ENCODE data around the gene CCDC187.

Gene CCDC187

DNA sequence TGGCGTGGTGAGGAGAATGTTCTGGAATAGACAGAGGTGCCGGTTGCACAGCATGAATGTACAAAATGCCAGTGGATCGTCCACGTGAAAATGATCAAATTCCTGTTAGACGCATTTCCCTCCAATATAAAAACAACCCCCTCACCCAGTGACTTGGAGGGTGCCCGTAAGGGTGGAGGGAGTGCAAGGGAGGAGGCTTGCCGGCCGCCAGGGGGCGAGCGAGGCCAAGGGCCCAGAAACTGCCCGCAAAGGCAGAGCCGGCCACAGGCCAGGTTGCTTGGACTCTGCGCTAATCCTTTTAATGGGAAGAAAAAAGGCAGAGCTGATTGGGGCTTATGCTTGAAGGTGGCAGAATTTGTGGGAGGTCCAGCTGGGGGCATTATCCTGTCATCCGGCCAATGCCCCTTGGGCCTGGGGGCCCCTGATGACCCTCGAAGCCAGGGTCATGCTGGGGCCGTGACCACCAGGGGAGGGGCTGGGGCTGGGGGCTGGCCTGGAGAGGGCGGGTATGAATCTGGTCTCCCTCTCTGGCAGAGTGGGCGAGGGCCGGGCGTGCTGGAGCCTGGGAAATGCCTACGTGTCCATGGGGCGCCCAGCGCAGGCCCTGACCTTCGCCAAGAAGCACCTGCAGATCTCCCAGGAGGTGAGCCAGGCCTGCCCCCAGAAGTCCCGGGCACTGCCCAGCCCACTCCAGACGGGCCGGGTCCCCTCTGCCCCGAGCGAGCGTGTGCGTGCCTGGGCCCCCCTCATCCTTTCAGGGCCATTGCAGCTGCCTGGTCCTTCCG, 35.5 kb upstream of the CCDC187 start:
- peak; percentile 66 for DNase-seq (ENCODE audit: low spot score)

DNA sequence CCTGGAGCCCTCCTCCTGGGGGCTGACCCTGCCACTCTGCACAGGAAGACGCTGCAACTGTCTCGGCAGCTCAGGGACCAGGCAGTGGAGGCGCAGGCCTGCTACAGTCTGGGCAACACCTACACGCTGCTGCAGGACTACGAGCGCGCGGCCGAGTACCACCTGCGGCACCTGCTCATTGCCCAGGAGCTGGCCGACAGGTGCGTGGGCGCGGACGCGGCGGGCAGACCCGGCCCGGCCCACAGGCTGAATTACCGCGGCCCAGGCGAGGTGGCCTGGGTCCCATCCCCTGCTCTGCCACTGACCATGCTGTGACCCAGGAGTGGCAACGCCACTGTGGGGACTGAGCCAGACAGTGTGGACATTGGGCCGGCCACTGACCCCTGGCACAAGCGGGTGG, 34.6 kb upstream of the CCDC187 start:
- DNase-seq (ENCODE audit: low spot score) = no peak

DNA sequence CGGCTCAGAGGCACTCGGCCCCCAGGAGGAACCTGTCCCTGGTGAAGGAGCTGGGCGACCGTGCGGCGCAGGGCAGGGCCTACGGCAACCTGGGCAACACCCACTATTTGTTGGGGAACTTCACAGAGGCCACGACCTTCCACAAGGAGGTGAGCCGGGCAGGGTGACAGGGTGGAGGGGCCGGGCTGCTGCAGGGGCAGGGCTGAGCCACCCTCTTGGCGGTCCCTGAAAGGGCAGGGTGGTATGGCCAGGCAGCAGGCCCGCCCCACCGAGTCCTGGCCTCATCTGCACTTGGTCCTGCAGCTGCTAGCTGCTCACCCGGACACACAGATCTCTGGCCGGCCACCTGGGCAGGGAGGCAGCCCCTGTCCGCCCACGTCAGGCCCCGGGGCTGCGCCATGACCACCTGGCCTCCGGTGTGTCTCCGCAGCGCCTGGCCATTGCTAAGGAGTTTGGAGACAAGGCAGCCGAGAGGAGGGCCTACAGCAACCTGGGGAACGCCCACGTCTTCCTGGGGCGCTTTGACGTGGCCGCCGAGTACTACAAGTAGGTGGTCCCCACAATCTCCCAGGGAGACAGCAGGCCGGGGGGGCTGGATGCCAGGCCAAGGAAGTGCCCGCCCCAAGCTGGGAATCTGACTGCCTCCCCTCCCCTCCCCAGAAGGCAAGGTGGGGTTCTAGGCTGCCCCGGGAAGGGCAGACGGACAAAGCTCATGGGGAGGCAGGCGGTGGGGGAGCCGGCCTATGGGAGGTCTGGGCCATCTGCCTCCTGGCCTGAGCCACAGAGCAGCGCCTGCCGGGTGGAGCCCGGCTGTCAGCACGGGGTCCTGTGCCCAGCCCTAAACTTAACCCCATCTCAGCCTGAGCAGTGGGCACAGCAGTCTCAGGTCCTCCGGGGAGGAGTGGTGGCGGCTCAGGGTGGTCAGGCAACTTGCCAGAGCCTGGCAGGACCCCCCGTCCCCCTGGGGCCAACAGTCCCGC, 33.8 kb upstream of the CCDC187 start:
- no peak for DNase-seq (ENCODE audit: low spot score)

DNA sequence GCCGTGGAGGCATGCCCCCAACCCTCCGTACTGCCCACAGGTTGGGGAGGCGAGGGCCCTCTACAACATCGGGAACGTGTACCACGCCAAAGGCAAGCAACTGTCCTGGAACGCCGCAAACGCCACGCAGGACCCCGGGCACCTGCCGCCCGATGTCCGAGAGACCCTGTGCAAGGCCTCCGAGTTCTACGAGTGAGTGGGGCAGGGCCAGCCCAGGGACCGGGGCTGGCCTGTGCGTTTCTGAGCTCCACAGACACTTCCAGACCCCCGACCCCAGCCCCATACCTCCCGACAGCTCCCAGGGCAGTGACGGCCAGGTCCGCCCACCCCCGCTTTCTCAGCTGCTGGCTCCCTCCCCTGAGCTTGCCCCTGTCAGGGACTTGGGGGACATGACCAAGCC, 33.0 kb upstream of the CCDC187 start:
- DNase-seq (ENCODE audit: low spot score) = no peak

DNA sequence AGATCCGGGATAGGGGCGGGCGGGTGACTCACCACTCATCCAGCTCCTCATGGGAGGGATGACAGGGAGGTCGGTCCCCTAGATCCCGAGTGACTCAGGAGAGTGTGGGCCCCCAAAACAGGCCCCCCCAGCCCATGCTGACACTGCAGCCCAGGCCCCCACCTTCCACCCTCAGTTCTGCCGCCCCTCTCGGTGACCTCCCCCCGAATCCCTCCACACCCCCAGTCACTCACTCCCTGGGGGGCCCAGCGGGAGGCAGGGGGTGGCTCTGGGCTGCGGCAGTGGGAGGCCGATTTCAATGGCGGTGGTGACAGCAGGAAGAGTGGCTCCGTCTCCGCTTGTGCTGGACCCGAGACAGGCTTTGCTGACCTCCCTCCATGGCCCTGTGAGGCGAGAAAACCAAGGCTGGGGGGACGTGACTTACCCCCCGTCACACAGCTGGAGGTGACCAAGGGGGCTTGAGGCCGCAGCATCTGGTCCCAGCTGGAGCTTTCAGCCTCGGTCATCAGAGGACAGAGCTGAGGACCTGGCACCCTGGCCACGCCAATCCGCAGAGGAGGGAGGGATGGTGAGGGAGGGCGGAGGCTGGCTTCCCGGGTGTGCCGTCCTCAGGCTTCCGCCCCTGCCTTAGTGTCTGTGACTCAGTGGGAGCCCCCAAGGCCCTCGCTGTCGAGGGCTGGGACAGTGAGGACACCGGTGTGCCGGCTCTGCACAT, 32.4 kb upstream of the CCDC187 start:
- no peak for DNase-seq (ENCODE audit: low spot score)

DNA sequence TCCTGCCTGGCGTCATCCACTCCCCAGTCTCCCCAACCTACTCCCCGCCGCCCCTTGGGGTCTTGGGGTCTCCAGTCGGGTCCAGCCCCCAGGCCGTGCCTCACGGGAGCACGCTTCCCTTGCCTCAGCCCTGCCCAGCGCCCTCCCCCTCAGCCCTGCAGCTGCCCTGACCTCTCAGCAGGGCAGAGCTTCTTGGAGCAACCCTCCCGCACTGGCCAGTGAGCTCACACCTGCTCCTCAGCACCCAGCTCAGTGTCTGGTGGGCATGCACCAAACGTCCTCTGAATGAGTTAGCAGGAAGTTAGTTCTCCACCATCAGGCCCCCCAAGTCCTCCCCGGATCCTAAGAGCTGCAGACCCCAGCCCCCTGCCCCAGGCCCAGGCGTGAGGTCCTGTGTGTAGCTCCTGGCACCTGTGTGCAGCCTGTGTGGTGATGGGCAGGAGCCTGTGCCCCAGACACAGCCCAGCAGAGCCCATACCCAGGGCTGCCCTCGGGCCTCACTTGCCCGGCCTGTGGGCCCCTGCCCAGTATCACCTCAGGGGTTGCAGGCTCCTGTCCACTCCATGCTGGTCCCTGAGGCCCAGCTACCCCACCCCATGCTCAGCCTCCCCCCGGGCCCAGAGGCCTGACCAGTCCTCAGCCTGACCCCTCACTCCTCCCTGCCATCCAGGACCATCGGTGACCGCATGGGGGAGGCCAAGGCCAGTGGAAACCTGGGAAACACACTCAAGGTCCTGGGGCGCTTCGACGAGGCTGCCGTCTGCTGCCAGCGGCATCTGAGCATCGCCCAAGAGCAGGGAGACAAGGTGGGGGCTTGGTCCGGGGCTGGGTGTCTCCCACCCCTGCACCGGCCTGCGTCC, 31.6 kb upstream of the CCDC187 start:
- no peak for DNase-seq (ENCODE audit: low spot score)

DNA sequence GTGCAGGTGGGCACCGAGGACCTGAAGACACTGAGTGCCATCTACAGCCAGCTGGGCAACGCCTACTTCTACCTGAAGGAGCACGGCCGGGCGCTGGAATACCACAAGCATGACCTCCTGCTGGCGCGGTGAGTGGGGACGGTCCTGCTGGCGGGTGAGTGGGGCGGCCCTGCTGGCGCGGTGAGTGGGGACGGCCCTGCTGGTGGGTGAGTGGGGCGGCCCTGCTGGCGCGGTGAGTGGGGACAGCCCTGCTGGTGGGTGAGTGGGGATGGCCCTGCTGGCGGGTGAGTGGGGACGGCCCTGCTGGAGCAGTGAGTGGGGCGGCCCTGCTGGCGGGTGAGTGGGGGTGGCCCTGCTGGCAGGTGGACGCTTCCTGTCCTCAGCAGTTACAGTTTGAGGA, 30.6 kb upstream of the CCDC187 start:
- DNase-seq (ENCODE audit: low spot score) = no peak

DNA sequence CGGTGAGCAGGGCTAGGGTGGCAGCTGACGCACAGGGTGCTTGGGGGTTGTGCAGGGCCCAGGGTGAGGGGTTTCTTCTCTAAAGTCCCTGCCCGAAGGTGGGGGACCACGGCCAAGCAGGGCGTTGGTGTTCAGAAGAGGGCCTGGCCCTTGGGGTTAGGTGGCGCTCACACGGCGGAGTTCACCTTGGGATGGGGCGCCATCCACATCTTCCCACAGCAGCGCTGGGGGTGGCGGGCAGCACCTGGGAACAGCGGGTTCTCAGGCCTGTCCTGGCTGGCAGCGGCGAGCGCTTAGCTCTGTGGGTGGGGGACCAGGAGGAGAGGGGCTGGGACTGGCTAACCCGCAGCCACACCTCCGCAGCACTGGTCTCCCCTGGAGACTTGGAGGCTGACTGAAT, 29.6 kb upstream of the CCDC187 start:
- no peak for DNase-seq (ENCODE audit: low spot score)

DNA sequence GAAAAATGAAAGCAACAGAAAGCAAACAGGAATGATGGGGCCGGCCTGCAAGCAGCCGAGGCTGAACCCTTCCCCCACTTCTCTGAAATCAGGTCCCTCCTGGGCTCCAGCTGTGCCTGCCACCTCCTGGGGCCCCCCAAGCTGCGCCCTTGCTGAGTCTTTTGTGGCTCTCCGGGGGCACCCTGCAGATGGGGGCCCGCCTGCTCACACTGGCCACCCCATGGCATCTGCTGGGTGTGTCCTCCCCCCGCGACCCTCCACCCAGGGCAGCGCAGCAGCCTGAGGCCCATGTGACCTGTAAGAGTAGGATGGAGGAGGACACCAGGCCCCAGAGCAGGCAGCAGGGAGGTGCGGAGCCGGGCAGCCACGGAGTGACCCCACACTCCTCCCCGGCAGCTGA, 29.2 kb upstream of the CCDC187 start:
- DNase-seq (ENCODE audit: low spot score) = no peak

DNA sequence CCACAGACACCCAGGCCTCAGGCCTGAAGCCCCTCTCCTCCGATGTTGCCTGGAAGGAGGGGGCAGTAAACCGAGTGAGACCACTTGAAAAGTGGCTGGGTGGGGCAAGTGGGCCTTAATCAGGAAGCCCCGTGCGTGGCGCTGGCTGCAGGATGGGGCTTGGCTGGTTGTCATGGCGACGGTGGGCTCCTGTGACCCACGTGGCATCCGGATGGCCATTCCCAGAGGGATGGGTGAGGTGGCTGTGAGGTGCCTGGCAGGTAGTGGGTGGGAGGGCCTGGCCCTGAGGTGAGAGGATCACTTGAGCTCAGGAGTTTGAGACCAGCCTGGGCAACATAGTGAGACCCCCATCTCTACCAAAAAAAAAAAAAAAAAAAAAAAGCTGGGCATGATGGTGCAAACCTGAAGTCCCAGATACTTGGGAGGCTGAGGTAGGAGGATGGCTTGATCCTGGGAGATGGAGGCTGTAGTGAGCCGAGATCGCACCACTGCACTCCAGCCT, 28.6 kb upstream of the CCDC187 start:
- no peak for DNase-seq (ENCODE audit: low spot score)

DNA sequence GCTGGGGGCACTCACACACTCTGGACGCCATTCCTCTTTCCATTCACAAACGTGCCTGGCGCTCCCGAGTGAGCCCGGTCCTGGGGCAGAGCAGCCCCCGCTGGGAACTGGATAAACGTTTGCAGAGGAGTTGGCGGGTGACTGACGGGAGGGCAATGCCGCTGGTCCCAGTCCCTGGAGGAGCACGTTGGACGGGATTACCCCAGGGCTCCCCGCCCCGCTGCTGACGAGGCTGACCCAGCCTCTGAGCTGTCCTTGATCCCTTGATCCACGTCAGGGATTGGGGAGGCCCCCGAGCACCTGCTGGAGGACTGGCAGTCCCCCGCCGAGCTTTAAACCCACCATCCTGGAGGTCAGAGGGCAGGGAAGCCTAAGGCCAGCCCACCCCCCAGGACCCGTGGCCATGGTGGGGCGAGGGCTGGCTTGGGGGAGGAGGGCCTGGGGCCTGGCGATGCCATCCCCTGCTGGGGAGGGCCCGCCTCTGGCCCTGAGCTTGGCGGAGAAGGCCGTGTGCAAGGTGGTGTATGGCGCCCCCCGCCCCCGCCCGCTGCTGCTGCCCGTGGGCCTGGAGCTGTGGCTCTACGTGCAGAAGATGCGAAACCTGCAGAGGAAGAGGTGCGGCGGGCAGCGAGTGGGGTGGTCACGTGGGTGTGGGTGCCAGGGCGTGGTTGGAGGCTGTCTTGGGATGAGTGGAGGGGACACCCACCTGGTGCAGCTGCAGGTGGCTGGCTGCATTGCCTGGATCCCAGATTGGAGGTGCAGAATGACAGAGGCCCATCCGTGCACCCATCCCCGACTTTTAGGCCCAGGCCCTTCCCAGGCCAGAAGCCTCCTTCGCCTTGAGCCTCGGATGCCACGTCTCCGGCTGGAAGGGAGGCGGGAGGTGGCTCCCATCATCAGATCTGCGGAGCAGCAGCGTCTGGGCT, 27.9 kb upstream of the CCDC187 start:
- DNase-seq (ENCODE audit: low spot score) = no peak

DNA sequence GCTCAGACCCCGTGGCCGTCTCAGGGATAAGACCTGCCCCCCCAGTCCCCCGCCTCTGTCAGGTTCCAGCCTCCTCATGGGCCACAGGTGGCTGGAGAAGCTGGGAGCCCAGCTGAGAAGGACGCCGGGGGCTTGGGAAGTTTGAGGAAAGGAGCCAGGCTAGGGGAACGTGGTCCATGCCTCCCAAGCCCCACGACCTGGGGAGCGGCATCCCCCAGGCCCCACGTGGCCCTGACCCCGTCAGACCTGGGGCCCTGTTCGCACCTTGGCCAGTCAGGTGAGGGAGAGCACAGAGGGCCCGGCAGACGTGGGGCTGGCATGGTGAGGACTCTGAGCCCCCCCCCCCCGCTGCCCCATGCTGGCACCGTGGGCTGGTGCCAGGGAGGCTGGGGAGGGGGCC, 27.1 kb upstream of the CCDC187 start:
- DNase-seq (ENCODE audit: low spot score) = no peak

DNA sequence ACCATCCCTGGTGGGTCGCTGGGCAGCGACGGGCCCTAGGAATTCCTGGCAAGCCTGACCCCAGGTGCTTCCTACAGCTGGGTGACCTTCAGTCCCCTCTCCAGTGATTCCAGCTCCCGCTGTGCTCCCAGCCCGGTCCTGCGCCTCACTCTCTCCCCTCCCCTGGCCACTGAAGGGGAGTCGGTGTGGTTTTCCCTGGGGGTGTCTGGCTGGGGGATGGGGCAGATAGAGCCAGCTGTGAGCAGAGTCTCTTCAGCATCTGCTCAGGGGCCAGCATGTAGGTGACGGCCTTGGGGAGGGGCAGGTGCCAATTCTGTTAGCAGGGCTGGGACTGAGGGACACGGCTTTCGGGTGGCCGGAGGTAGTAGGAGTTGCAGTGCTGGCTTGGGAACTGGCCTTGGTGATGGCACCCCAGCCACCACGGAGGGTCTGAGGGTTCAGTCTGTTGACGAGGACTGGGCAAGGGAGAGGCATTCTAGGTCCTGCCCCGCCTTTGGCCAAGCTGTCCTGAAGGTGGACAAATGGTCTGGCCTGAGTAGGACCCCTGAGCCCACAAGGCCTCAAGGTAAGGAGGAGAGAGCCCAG, 26.6 kb upstream of the CCDC187 start:
- DNase-seq (ENCODE audit: low spot score) = no peak

DNA sequence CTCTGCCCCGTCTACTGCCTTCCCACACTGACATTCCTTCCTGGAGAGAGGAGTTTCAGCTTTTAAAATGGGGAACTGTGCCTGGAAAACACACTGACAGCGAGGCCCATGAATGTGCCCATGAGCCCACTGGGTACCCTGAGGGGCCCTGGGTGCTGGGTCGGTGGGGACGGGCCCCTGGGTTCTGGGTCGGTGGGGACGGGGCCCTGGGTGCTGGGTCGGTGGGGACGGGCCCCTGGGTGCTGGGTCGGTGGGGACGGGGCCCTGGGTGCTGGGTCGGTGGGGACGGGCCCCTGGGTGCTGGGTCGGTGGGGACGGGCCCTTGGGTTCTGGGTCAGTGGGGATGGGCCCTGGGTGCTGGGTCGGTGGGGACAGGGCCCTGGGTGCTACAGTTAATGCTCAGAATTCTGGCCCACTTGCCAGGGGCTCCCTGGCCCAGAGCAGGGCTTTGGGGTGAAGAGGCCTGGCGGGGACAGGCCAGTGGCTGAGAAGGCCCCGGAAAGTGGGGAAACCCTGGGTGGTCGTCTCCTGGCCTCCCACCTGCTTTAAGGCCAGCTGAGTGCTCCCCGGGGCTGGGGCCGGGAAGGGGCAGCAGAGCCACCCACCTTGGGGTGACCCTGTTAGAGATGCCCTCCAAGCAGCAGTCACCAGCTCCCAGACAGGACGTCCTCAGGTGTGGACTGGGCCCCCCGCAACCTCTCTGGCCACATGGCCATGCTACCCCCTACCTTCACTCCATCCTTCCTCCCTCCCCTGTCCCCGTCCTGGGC, 25.9 kb upstream of the CCDC187 start:
- DNase-seq (ENCODE audit: low spot score) = no peak

DNA sequence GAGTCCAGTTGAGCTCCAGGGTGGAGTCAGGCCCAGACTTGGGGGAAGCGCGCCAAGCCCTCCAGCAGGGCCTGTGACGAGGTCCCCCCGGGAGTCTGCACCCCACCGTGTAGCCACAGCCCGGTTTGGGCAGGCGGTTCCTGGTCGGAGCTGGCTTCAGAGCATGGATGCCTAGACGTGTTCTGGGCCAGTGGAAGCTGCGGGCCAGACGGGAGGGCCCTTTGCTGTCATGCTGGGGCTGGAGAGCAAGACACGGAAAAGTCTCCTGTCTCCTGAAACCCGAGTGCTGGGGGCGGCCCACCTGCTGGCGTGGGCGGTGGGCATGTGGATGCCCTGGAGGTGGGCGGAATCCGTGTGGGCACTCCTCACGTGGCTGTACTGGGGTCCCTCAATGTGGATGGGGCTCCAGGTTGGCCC, 25.3 kb upstream of the CCDC187 start:
- no peak for DNase-seq (ENCODE audit: low spot score)

DNA sequence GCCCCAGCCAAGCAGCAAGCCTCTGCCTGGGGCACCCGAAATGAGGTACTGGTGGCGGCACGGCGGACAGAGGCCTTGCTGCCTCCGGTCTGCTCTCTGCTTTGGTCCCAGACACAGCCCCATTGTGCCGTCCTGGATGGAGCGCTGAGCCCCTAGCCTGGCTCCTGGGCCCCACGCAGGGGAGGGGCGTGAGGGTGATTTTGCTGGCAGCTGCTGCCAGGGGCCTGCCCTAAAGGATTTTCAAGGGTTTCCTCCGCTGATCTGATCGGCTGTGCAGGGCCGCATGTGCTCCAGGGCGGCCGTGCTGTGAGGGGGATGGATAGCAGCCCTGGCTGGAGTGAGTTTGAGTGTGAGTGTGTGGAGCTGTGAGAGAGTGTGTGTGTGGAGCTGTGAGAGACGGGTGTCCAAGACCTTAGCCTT, 24.7 kb upstream of the CCDC187 start:
- peak; percentile 62 for DNase-seq (ENCODE audit: low spot score)

DNA sequence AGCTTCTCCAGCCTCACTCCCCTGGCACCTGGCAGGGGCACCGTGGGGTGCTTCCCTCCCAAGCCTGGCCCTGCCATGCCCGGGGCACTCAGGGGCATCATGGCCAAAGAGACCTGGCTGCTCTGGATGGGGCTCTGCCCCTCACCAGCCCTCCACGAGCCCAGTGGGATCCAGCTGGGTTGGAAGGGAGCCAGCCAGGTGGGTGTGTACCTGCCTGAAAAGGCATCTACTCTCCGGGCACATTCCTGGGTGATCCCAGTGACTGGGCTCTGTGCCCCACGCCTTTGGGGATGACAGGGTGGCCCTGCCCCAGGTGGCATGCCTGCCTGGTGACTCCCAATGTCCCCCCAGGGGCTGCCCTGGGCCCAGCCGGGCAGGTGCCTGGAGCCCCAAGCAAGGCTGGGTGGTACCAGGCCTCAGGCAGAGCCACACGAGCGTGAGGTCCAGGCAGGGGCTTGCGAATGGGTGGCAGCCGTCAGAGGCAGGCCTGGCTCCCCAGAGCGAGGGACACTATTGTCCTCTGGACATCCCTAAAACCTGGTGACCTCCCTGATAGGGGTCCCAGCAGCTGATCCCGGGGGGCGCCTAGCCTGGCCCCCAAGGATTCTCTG, 24.2 kb upstream of the CCDC187 start:
- DNase-seq (ENCODE audit: low spot score) = no peak

DNA sequence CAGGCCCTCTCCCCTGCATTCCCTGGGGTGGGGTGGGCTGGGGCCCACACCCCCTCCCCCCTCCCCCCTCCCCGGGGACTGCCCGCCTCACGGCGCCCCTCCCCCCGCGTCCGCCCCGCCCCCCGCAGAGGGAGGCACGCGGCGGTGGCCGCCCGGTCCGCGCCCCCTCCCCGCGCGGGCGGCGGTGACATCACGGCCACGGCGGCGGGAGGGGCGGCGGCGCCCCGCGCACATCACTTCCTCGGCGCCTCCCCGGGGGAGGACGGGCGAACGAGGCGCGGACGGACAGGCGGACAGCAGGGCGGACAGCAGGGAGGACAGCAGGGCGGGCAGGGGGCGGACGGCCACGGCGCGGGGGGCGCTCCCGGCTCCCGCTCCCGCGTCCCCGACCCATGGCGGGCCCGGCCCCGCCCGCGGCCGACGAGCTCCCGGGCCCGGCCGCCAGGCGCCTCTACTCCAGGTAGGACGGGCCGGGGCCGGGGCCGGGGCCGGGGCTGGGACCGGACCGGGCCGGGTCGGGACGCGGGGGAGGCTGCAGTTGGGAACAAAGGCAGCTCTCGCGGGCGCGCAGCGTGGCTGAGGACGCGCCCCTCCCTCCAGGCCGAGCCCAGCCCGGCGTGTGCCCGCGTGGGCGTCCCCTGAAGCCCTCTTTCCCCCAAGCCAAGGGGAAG, 23.5 kb upstream of the CCDC187 start, which contains the start of gene GPSM1:
TSS of gene GPSM1 (plus strand) at position 236 of the 671 bp plus-strand sequence. CDS start at position 393, 157 bp downstream.
- DNase-seq (ENCODE audit: low spot score) = peak; percentile 61
